Ovary (tissue), 9 donors: ENCODE data around the gene SLC13A5. TPM values are rescaled to one million over a fixed set of nuclear protein-coding genes. Genes with fewer than 3 reads are reported as not detected.

ENCODE experiments used
- DNase-seq, 5 donors: peaks; one replicate each; pipeline ENCODE4 v3.0.0-alpha.2; 2019 to 2020
- H3K27ac ChIP-seq, 2 donors: fragments of 200-600 bp; one replicate each; pipeline versions ENCODE4 v1.5.1 to v1.8.0; 2019 to 2022
- H3K27me3 ChIP-seq: fragments of 200-600 bp; one replicate; pipeline ENCODE4 v1.8.0; 2022
- H3K36me3 ChIP-seq: fragments of 200-600 bp; sonication (generic); one replicate; pipeline ENCODE4 v1.5.1; 2019
- H3K4me1 ChIP-seq: one replicate; pipeline ENCODE4 v1.8.1; 2013; ENCODE audit warnings: mild to moderate bottlenecking, moderate library complexity; ENCODE audit not compliant: insufficient read depth
- H3K4me3 ChIP-seq: fragments of 200-600 bp; sonication (generic); one replicate; pipeline ENCODE4 v1.5.1; 2017
- H3K9me3 ChIP-seq, 2 donors: fragments of 200-600 bp in 1 of 2; sonication (generic) in 1 of 2; one replicate each; pipeline versions ENCODE4 v1.5.1 to v1.8.1; 2013 to 2019; ENCODE audit warnings: mild to moderate bottlenecking in 1 of 2, moderate library complexity in 1 of 2
- EP300 ChIP-seq: sonication (generic); formaldehyde crosslinking; IDR thresholded peaks from one replicate; pipeline ENCODE4 v1.6.1; 2017; ENCODE audit warnings: antibody characterized with exemption
- POLR2A ChIP-seq: fragments of 450-650 bp; IDR thresholded peaks from one replicate; pipeline ENCODE4 v1.6.1; 2017; ENCODE audit warnings: antibody characterized with exemption, mild to moderate bottlenecking, moderate library complexity
- WGBS, 3 donors: extraction: QIAGEN DNeasy Blood & Tissue Kit in 1 of 3; methylation state at CpG; one replicate each; pipeline versions ENCODE4 v1.1.5 to v1.1.7; 2013 to 2017; 5-methylcytosine and 5-hydroxymethylcytosine counted together
- intact Hi-C, 4 donors: fragments of 100-400 bp; cut with DNase I; formaldehyde crosslinking; loops; one replicate each; pipeline versions ENCODE4 v1.11.0 to v1.15.1; 2022 to 2023
- polyA plus RNA-seq, 2 donors: library from polyadenylated mRNA; stranded (reverse); fragments of 200-250 nt in 1 of 2; fragments of 350-450 nt in 1 of 2; fragmentation: Illumina TruSeq in 1 of 2; extraction: RNeasy Lipid Tissue Mini Kit (QIAGEN cat#74804) in 1 of 2; gene quantifications; one replicate each; pipeline ENCODE4 v1.2.3, GENCODE V29; 2013 to 2014
- total RNA-seq, 7 donors: library from RNA; depleted of rRNA in 2 of 7; stranded (reverse); fragments of >200 nt in 2 of 7; fragmentation: NEBNext Ultra II Directional in 3 of 7; extraction: Animal tissue kit (Norgen Biotek cat#: 25700) in 3 of 7; gene quantifications; one replicate each; pipeline versions ENCODE4 v1.1.0 to v1.2.4, GENCODE V29; 2016 to 2023
- TF ChIP-seq, protein P1 (sequence below), 3 donors: fragments of 450-650 bp in 2 of 3; fragments of 200-600 bp in 1 of 3; IDR thresholded peaks; one replicate each; pipeline versions ENCODE4 v1.5.1 to v1.8.0; 2016 to 2022; ENCODE audit warnings: antibody characterized with exemption in 3 of 3, mild to moderate bottlenecking in 1 of 3
- donor health status: DM: no; HTN: no; CAD: no; lungs with moderate emphysema.
- donor health status: DM: no; HTN: no; CAD: no.
- donor health status: Bipolar disorder and iron deficiency.
- donor health status: DM: yes; HTN: yes; CAD: no.
- donor health status: DM: no; HTN: no; CAD: no.
- donor health status: DM: yes; HTN: yes; CAD: no.

The SLC13A5 gene
- total and polyA plus RNA-seq, 9 donors = 0.45 to 2.6 (median 1.4) TPM

DNA sequence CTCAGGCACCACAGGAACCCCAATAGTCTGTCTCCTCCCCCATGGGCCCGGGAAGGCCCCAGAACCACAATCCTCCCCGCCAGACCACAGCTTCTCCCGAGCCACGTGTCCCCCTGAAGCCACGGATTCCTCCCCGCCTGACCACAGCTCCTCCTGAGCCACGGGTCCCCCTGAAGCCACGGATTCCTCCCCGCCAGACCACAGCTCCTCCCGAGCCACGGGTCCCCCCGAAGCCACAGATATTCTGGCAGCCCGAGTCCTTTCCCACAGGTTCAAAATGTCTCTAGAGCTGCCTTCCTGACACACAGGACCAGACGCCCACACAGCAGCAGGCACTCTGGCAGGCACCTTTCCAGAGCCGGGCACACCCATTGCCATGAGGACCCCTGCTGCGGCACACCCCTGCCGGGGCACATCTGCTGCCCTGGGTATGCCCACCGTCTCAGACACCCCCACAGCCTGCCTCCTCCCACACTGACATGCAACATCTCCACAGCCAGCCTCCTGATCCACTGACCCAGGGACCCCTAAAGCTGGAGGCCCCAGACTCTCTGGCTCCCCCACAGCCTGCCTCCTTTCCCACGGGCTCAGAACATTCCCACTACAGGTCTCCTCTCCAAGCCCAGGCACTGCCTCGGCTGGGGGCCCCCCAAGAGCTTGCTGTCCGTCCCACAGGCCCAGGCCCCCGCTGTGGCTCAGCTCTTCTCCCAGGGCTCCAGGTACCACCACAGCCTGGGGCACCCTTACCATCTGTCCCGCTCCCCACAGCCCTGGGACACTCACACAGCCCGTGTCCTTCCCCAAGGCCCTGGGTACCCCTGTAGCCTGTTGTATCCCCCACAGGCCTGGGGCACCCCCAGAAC, 74.9 kb downstream of the SLC13A5 start:
- H3K4me1 ChIP-seq = peaks cover 18% of the 10 kb centered on the region
- 71 to 86% (median 79%) methylated on average over 24 of the region's 24 CpGs for WGBS, 3 donors
- H3K4me3 ChIP-seq = no peak overlapping the region

DNA sequence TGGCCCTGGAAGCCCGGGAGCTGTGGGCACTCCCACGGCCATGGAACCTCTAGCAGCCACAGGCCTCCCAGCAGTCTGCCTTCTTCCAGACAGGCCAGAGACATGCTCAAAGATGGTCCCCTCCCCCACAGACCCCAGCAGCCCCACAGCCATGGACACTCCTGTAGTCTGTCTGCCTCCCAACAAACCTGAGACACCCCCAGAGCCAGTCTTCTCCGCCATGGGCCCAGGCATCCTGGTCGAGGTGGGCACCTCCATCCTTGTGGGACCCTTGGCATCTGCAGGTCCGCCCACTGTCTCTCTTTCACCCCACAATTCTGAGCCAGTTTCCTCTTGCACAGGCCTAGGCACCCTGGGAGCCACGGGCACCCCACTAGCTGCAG, 75.7 kb downstream of the SLC13A5 start:
- intact Hi-C loops = loop anchor here in 2 of 4 donors (5.0 to 10.0 kb wide), 2 partner anchors 163 to 165 kb away; no protein-coding TSS in a partner anchor
- no peak for DNase-seq
- 83% methylated on average over 6 of the region's 6 CpGs for WGBS, 3 donors

More for the DNA sequence above, 74.9 kb downstream of the SLC13A5 start:
- H3K9me3 ChIP-seq = no peaks in the 10 kb centered on the region
- TF ChIP-seq, protein P1, sequence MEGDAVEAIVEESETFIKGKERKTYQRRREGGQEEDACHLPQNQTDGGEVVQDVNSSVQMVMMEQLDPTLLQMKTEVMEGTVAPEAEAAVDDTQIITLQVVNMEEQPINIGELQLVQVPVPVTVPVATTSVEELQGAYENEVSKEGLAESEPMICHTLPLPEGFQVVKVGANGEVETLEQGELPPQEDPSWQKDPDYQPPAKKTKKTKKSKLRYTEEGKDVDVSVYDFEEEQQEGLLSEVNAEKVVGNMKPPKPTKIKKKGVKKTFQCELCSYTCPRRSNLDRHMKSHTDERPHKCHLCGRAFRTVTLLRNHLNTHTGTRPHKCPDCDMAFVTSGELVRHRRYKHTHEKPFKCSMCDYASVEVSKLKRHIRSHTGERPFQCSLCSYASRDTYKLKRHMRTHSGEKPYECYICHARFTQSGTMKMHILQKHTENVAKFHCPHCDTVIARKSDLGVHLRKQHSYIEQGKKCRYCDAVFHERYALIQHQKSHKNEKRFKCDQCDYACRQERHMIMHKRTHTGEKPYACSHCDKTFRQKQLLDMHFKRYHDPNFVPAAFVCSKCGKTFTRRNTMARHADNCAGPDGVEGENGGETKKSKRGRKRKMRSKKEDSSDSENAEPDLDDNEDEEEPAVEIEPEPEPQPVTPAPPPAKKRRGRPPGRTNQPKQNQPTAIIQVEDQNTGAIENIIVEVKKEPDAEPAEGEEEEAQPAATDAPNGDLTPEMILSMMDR (IDR thresholded peaks at IDR 0.05) = no peak
- TF ChIP-seq EP300 (no peak), POLR2A (no peak)
- DNase-seq = no peak
- intact Hi-C loops = loop anchor here in 2 of 4 donors (5.0 to 10.0 kb wide), 2 partner anchors 163 to 166 kb away; no protein-coding TSS in a partner anchor
- H3K27ac ChIP-seq = no peak overlapping the region
- H3K27me3 ChIP-seq = no peaks in the 10 kb centered on the region
- H3K36me3 ChIP-seq = no peaks in the 10 kb centered on the region

DNA sequence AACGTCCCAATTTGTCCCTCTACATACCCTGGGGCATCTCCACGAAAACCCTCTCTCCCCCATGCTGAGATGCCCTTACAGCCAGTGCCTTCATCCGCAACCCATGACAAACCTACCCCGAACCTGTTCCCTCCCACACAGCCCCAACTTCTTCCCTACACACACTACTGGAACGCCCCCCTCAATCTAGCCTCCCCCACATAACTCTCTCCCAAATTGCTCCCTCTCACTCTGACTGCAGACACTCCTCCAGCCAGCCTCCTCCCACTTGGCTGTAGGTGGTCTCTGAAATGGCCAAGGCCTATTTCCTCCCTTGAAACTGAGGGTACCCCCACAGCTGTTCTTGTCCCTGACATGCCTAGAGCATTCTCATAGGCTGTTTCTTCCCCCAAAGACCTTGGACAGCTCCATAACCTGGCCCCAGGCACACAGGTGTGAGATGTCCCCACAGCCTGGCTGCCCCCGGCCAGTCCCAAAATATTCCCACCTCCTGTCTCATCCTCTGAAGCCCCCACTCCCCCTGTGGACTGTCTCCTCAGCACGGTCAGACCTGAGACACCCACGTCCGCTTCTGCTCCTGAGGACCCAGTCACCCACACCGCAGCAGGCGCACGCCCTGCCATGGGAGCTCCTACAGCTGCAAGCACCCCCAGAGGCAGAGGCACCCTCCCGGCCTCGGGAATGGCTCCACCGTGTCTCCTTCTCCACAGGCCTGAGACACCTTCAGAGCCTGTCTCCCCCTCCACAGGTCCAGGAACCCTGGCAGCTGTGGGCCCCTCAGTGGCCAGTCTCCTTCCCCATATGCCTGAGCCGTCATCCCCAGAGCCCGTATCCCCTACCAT, 76.3 kb downstream of the SLC13A5 start:
- H3K36me3 ChIP-seq = no peaks in the 10 kb centered on the region
- H3K9me3 ChIP-seq = no peaks in the 10 kb centered on the region
- intact Hi-C loops = loop anchor here in 2 of 4 donors (5.0 to 10.0 kb wide), 2 partner anchors 162 to 165 kb away; no protein-coding TSS in a partner anchor
- peaks cover 18% of the 10 kb centered on the region for H3K4me1 ChIP-seq
- H3K27ac ChIP-seq = no peak overlapping the region
- no peak for DNase-seq
- 72 to 77% (median 75%) methylated on average over 17 of the region's 17 CpGs for WGBS, 3 donors
- TF ChIP-seq, protein P1 (IDR thresholded peaks at IDR 0.05) = no peak
- TF ChIP-seq POLR2A (no peak), EP300 (no peak)
- H3K4me3 ChIP-seq = no peak overlapping the region
- no peaks in the 10 kb centered on the region for H3K27me3 ChIP-seq

More for the DNA sequence above, 75.7 kb downstream of the SLC13A5 start:
- Histone ChIP-seq H3K4me3 (no peak overlapping the region), H3K36me3 (no peaks in the 10 kb centered on the region), H3K27ac (no peak overlapping the region), H3K4me1 (peaks cover 18% of the 10 kb centered on the region), H3K27me3 (no peaks in the 10 kb centered on the region), H3K9me3 (no peaks in the 10 kb centered on the region)
- TF ChIP-seq EP300 (no peak), POLR2A (no peak)
- TF ChIP-seq, protein P1 (IDR thresholded peaks at IDR 0.05) = no peak

DNA sequence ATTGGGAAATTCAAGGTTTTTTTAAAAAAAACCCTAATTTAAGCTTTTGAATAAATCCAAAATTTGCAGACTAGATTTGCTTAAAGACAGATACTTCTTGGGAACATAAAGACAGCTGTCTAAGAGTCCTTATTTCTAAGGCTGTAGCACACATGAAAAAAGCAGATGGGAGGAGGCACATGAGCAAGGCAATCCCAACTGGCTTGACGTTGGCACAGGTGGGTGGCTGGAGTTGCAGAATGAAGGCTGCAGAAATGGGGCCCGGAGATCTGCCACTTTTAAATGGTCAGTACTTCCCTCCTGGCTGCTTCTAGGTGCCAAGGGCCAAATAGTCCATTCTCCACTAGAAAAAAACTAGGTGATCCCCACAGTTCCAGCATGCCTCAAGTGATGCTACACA, 77.1 kb downstream of the SLC13A5 start:
- intact Hi-C loops = loop anchor here in 2 of 4 donors (5.0 to 10.0 kb wide), 2 partner anchors 161 to 164 kb away; no protein-coding TSS in a partner anchor
- TF ChIP-seq, protein P1 (IDR thresholded peaks at IDR 0.05) = no peak
- TF ChIP-seq EP300 = no peak
- no peak for TF ChIP-seq POLR2A
- peaks cover 14% of the 10 kb centered on the region for H3K4me1 ChIP-seq
- H3K27ac ChIP-seq = no peak overlapping the region
- no peak overlapping the region for H3K4me3 ChIP-seq
- H3K36me3 ChIP-seq = no peaks in the 10 kb centered on the region
- DNase-seq = no peak
- H3K9me3 ChIP-seq = no peaks in the 10 kb centered on the region
- no peaks in the 10 kb centered on the region for H3K27me3 ChIP-seq
- WGBS, 3 donors = 72 to 77% (median 76%) methylated on average over 2 of the region's 2 CpGs
